ENCODE data around the gene ALPK1.
"Not testable (repeated sequence)": the region's sequence is repeated elsewhere in the genome, so short reads cannot be mapped to it uniquely, and the experiment has no call there.

ALPK1 gene

DNA sequence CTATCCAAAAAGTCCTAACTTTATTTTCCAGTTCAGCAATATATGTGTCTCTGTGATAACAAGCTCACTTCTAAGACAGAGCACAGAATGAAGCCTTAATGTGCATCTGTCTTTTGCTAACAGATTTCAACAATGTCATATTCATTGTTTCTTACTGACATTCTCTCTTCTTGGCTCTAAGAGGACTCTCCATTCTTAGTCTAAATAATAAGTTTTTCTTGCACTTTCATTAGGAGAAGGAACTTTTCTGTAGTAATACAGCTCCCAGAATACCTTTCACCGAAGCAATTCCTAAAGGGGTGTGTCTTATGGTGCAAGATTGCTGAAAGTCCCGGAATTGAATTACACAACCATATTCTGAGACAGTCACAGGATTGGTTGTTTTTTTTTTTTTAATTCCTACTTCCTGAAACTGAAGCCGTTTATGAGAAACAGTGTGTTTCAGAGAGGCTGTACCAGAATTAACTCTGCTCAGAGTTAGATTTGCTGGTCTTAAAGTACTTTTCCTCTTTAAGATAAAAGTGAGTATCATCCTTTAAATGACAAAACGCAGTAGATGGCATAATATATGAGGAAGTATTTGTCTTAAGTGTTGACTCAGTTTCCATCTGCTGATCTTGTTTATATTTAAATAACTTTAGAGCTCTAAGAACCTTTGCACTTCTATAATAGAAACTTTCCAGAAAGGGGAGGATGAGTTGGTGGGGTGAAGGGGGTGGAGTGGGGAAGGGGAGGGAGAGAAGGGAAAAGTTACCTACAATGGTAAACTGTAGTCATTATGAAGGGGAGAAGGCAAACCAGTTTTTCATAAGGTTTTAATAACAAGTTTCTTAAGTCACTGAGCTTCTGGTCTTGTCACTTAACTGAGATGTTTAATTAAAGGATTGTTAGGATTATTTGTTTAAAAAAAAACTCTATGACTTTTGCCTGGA is at the start of gene ALPK1:
TSS of gene ALPK1 (plus strand) at position 421 of the 932 bp plus-strand sequence.
- peak; percentile 90 for DNase-seq

DNA sequence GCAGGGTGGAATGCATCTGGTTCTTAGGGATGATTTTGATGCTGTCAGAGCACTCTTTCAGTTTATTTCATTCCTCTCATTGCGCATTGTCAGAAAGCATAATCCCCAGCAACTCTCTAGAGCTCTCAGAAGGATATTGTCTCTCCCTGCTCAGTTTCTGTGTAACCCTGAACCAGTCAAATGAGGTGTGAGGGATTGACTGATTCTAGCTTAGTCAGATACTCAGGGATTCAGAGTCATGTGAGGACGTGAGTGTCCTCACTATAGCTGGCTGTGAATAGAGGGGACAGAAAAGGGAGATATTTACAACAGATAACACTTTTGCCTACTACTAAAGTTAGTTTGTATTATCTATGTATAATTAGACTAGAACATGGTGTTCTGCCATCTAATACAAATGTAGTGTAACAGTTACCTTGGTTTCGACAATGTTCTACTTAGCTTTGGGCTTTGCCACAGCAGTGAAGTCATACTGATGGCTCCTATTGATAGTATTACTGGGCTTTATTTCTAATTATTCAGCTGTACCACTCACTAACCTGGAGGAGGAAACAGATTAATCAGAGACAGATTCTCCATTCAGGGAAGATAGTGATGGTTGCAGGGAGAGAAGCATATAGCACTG is 46.0 kb upstream of the ALPK1 start:
- DNase-seq, result no peak

DNA sequence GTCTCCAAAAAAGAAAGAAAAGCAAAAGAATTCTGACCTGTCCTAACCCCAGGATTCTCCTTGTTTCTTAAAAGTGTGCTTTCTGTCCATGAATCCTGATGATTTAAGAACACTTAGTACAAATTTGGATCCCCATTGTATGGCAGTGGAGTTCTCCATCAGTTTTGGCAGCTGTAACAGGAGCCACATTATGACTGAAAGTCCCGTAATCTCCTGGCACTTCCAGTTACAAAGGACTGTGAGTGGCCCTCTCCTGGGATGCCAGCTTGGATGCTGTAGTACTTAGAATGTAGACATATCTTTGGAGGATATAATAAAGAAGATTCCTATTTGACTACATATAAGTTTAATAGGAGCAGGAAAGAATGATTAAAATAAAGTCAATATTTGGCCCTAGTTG is 44.9 kb upstream of the ALPK1 start:
- DNase-seq, result no peak

DNA sequence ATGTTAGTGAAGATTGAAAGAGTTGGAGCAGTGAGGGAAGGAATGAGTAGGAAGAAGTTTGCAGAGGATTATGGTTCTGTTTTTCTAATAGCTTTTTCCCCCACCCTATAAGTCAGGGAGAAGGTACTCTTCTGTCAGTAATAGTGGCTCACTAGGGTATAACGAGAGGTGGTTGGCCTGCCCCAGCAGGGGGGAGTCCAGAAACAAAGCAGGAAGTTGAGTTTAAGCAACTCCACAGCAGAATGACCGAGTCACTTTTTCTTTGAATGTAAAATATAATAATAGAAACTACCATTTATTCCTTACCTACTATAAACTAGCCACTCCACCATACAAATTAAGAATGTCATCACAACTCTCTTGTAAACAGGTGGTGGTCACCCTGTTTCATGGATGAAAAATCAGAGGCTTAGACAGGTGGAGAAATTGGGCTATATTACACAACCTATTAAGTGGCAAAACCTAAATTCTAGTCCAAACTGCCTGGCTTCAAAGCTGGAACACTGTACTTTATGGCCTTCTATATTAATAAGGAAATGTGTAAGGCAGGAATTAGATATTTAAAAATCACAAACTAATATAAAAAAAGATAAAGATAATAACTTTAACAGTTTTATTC is 43.7 kb upstream of the ALPK1 start:
- no peak for DNase-seq

DNA sequence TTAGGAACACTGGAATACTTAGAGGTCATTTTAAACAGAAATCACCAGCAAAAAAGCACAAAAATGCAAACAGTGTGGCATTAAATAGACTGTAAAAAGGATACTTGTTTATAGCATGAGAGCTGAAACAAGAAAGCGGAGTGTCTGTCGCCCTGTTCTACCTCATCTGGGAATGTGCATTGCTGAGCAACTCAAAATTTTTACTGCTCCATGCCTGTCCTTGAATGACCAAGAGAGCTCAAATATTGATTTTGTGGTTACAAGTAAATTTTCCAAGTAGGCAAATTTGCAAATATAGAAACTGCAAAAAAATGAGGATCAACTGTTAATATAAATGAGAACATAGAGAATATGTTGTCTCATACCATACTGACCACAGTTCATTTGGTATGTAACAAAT is 40.1 kb upstream of the ALPK1 start:
- DNase-seq, result no peak

DNA sequence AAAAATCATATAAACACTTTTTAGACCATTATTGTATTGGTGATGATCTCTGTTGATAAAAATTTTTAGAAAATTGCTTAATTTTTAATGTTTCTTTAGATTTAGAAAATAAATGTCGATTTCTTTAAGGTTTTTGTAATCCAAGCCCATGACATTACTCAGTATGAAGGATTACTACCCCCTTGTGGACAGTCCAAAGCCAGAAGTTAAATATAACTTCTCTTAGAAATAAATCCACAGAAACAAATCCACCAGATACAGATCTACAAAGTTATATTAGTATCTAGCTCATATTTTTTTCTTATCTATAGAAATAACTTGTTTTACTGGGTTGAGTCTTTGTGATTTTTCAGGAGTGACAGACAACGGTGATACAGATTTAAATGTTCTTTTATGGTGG is 30.3 kb upstream of the ALPK1 start:
- no peak for DNase-seq

DNA sequence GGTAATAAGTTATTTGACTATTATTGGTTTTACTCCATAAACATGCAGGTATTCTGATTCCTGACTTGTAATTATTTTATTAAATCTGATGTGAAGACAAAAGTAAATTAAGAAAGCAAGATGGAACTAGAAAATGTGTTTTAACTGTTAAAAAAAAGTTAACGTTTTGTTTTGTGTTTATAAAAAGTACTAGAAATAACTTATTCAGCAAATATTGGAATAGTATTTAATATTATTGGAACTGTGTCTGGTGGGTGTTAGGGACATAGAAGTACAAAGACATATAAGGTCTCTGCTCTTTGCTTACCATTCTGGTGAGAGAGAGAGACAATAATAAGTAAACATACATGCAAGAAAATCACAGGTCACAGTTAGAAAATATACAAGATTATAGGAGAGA is 27.1 kb upstream of the ALPK1 start:
- no peak for DNase-seq

DNA sequence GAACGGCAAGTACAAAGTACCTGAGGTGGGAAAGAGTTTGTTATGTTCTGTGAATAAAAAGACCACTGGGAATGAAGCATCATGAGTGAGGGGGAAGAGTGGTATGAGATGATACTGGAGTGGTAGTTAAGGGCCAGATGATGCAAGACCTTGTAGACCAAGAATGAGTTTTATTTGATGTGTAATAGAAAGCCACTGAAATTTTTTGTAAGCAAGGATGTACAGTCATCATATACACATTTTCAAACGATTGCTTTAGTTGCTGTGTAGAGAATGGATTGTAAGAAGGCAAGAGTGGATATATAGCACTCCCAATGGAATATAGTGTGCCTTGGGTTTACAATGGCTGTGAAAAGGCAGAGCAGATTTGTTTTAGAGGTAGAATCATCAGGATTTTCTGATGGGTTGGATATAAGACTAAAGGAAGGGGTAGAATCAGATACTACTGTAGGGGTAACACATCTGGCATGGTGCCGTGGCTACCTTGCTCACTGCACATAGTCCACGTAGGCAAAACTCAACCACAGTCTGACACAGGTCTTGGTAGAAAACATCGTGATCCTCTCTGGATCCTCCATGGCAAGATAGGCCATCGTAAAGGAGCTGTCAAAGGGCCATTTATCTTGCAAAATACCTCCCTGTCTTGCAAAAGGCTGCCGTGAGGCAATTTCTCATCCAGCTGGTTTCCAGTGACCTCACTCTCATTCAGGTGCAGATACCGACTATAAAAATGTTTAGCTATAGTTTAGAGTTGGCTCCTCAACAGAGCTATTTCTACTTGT is 26.3 kb upstream of the ALPK1 start:
- DNase-seq, result peak; percentile 88

DNA sequence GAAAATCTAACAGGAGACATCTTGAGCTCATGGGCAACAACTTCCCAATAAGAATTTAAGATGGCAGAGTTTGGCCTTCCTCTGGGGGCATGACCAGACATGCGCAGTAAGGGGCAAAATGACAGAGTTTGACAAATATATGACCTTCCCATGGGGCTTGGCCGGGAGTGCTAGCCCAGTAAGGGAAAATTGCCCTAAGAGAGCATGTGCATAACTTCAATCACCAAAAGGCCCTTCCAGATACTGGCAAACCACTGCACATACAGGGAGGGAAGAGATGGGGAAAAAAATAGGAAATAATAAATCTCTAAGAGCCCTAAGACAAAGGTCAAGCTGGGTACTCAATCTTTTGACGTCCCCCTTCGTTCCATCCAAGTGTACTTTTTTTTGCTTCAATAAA is 24.9 kb upstream of the ALPK1 start:
- no peak for DNase-seq

DNA sequence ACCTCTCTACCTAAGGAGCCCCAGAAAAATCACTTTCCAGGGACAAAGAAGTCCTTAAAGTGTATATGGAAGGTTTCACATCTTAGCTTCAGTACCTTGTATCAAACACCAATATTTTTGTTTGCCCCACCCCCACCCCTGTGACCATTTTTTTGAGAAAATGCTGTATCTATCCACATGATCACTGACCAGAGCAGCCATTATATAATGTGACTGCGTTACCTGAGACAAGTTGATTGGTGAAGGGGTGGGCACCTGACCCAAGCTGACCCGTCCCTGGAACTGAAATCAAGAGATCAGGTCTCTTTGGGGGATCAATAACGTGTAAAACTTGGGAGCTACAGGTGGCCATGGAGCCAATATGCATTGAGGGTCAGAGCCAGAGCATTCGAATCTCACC is 22.2 kb upstream of the ALPK1 start:
- DNase-seq, result no peak

DNA sequence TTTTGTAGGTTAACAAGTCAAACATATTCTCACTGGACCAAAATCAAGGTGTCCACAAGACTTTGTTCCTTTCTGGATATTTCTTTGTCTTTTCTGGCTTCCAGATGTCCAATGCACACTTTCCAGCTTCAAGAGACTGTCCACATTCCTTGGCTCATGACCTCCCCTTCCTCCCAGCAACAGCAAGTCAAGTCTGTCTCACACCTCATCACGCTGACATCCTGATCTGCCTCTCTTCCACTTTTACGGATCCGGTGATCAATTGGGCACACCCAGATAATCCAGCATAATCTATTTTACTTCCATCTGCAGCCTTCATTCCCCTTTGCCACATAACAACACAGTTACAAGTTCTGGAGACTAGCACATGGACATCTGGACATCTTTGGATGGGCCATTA is 21.1 kb upstream of the ALPK1 start:
- DNase-seq, result no peak

DNA sequence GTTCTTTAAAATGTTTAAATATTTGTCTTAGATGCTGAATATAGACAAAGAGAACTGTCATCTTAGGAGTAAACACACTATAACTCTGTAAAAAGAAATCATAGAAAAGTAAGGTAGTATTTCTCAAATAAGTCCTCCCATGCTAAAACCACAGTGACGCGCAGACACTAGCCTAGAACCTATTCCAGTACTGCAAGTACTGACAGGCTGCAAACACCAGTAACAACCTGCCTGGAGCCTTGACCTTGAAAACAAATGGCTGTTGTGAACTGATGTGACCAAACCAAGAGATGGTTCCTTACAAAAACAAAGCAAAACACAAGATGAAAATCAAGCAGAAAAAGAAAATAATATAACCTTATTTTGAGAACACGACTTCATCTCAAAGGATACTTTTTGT is 19.9 kb upstream of the ALPK1 start:
- no peak for DNase-seq

DNA sequence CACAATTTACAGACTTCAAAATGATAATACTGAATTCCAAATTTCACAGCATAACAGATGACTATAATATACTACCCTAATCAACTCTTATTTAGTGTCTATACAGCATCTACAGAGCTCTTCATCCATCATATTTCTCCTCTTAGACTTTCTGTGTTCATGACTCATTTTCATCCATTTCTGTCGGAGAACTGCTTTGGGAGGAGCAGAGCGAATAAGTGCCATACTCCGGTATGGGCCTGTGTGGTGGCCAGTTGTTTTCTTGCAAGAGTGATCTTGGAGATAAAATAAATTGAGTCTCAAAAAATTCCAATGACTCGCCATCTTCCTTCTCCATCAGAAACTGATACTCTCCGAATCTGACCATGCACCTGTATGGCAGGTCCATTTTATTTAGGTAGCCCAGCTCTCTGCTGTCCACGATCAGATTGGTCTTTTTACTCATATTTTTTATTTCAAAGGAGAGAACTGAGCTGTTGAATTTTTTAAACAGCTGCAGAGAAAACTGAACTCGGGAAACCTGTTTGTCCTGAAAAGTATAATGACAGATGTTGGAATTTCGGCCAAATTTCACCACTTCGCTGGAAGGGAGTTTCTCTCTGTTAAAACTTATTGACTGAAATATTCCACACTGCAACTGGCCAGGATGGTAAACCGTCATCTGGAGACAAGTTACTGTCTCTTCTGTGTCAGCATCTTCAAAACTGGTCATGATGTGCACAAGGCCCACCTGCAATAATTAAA is 19.3 kb upstream of the ALPK1 start:
- DNase-seq, result no peak

DNA sequence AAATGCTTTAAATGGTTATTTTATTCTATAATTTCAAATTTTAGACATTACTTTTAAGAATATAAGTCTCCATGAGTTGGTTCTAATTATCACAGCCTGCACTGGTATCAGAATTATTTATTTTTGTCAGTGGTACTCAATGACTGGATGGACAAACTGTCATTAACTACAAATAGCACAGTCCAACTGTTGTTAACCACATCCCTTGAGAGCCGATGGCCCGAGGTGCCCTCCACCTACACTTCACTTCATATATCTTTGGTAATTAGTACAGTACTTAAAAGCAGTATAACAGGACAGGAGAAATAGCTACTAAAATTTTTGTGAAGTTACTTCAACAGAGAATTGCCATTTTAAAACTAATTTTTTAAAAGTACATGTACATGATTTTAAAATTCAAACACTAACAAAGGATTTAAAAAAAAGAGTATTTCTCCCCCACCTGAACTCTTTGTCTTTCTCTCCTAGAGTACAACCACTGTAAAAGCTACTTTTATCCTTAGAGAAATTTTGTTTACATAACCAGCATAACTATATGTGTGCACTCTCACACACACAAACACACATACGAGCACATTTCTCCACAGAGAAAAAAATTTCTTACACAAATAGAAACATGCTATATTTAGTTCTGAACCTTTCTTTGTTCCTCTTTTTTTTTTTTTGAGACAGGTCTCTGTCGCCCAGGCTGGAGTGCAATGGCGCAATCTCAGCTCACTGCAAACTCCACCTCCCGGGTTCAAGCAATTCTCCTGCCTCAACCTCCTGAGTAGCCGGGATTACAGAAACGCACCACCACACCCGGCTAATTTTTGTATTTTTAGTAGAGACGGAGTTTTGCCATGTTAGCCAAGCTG is 17.9 kb upstream of the ALPK1 start:
- no peak for DNase-seq

DNA sequence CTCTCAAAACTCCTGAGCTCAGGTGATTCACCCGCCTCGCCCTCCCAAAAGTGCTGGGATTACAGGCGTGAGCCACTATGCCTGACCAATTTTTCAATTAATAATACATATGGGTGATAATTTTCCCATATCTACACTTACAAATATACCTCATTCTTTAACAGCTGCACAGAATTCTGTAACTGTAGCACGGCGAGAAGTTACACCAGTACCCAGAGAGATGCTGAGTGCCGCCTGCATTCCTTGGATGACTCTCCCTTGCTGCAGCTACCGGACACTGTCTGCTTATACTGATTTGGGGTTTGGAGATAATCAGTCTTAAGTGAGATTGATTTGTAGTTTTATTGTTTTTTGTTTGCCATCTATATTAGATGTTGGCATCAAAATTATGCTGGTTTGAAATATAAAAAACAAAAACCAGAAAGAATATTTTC is 17.3 kb upstream of the ALPK1 start:
- no peak for DNase-seq

DNA sequence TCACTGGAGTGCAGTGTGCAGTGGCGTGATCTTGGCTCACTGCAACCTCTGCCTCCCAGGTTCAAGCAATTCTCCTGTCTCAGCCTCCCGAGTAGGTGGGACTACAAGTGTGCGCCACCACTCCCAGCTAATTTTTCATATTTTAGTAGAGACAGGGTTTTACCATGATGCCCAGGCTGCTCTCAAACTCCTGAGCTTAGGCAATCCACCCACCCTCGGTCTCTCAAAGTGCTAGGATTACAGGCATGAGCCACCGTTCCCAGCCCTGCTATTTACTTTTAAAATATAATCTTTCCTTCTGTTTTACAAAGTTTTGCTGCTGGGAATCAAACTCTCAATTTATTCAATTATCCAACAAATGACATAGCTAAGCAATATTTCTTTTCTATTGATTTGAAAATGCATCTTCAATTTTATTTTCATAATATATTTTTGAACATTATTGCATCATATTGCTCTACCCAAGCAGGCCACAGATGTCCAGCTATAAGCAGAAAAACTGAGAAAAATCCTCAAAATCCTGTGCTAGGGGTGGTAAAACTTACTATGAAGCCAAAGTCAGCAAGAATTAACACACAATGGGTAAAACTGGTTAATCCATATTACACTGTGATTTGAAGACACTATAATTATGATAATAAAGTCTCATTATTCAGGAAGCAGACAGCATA is 16.6 kb upstream of the ALPK1 start:
- no peak for DNase-seq

DNA sequence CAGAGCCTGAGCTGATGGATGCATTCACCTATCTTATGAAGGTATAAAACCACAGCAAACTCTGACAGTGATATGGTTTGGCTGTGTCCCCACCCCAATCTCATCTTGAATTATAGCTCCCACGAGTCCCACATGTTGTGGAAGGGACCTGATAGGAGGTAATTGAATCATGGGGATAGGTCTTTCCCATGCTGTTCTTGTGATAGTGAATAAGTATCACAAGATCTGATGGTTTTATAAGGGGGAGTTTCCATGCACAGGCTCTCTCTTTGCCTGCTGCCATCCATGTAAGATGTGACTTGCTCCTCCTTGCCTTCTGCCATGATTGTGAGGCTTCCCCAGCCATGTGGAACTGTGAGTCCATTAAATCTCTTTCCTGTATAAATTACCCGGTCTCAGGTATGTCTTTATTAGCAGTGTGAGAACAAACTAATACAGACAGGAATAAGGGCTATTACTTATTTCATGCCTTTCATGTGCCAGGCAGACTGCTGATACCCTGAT is 15.2 kb upstream of the ALPK1 start:
- not testable (repeated sequence) for DNase-seq

DNA sequence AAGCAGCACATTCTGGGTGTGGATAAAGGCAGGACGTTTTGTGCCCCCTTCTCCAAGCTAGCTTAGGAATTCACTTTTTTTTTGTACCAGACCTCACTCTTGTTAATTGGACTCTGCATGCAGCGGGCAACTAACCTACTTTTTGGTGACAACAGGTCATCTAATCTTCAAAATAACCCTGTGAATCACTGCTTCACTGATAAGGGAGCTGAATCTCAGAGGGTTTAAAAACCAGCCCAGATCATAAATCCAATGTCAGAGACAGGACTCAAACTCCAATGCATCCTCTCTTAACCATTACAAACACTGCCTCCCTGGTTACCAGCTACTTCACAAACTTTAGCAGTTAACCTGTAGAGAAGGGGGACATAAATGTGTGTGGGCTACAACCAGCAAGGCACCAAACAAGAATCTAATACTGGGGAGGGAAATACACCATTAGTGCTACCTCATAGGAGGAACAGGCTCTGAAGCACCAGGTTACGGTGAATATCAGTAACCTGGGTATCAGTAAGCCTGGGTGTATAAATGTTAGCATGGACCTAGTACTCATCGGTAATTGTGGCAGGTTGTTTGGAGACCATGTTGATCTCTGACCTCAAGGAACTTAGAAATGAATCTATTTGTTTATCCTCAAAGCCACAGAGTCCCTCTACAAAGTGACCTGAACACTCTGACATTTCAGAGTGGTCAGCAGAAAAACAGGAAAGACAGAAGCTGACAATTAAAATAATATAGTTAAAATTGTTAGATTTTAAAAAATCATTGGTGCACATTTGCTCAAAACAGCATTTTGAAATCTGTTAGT is 14.1 kb upstream of the ALPK1 start:
- no peak for DNase-seq

DNA sequence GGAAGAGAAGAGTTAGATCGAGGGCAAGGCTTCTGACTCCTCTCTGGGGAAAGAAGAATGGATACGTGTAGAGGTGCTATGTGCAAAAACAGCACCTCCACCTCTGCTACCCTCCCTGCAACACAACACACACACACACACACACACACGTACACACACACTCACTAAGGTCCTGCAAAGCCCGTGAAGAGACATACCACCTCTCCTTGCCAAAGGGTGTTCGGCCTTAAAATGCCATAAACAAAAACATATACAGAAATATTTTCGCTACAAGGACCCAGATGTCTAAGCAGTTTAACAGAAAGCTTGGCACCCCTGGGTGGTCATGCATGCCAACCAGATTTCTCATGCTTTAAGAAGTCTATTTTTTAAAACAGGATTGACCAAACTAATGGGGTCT is 13.0 kb upstream of the ALPK1 start:
- DNase-seq, result no peak
